HEK293 (cell line): Measurements from ENCODE around the gene CSNK1G3.

ENCODE experiments used
- CTCF ChIA-PET: fragments of 350-600 bp; formaldehyde crosslinking; extraction: SDS; loops from one replicate; lab custom pipeline; 2021; ENCODE audit warnings: antibody characterized with exemption; lab: Yijun Ruan, JAX
- POLR2A ChIA-PET: fragments of 300-600 bp; formaldehyde crosslinking; extraction: SDS; loops from one replicate; lab custom pipeline; 2020; ENCODE audit warnings: antibody characterized with exemption, inconsistent platforms; lab: Yijun Ruan, JAX
- H3K27ac ChIP-seq: fragments of 200-500 bp; sonication (Bioruptor generic); 2 replicates; pipeline ENCODE4 v1.5.1; 2014; ENCODE audit warnings: low read depth, low read length, control low read depth, inconsistent platforms; ENCODE audit errors: extremely low read depth
- H3K36me3 ChIP-seq, 2 experiments: fragments of 200-500 bp in 1 of 2; sonication (Bioruptor generic) in 1 of 2; 1 replicate in 1 of 2; 2 replicates in 1 of 2; pipeline ENCODE4 v1.5.1; 2014 to 2017; ENCODE audit warnings: inconsistent platforms in 2 of 2, low read length in 2 of 2; ENCODE audit not compliant: control insufficient read depth in 2 of 2, insufficient read depth in 1 of 2
- H3K4me1 ChIP-seq: fragments of 200-500 bp; sonication (Bioruptor generic); 2 replicates; pipeline ENCODE4 v1.5.1; 2014; ENCODE audit warnings: mild to moderate bottlenecking, low read length, inconsistent platforms; ENCODE audit not compliant: control insufficient read depth, insufficient read depth
- H3K4me3 ChIP-seq: 2 replicates; pipeline ENCODE4 v1.5.1; 2011; ENCODE audit warnings: low read depth, mild to moderate bottlenecking, control low read depth, low read length, moderate library complexity
- H3K9me3 ChIP-seq: fragments of 200-500 bp; sonication (Bioruptor generic); 2 replicates; pipeline ENCODE4 v1.5.1; 2014; ENCODE audit warnings: low read depth, low read length, inconsistent platforms; ENCODE audit not compliant: control insufficient read depth, insufficient read depth
- PRDM1 ChIP-seq: fragments of 450-650 bp; formaldehyde crosslinking; IDR thresholded peaks from 2 replicates; pipeline ENCODE4; 2016; ENCODE audit warnings: missing biosample characterization, missing genetic modification characterization
- ZNF423 ChIP-seq: fragments of 450-650 bp; formaldehyde crosslinking; IDR thresholded peaks from 2 replicates; pipeline ENCODE4 v1.5.1; 2016; ENCODE audit warnings: missing biosample characterization, missing genetic modification characterization

Gene CSNK1G3

GRCh38 chr5:123665822-123666371, 153.9 kb downstream of the CSNK1G3 start:
- 0 out of 2 replicates have a peak, but pooled peaks have one; percentile 7 for TF ChIP-seq PRDM1 (tag by site-specific recombination)
- no peak for TF ChIP-seq ZNF423
- ChIA-PET POLR2A (no interaction called here), CTCF (no interaction called here)
- no peaks in the 10 kb centered on the region for H3K4me1 ChIP-seq
- no peaks in the 10 kb centered on the region; the same call in 1 of the 2 replicates for H3K9me3 ChIP-seq
- no peaks in the 10 kb centered on the region for H3K36me3 ChIP-seq
- no peak overlapping the region for H3K27ac ChIP-seq
- no peak overlapping the region for H3K4me3 ChIP-seq
